Mucosa of rectum (tissue), 2 donors: ENCODE results near the gene NHERF1.

Experiments
- H3K27ac ChIP-seq, 2 donors: one replicate each; pipeline ENCODE4 v1.7.0; 2013; ENCODE audit warnings: inconsistent platforms in 2 of 2, low read depth in 2 of 2, low read length in 2 of 2
- H3K27me3 ChIP-seq, 2 donors: one replicate each; pipeline ENCODE4 v1.7.0; 2013; ENCODE audit warnings: low read length in 2 of 2; ENCODE audit not compliant: control insufficient read depth in 2 of 2, insufficient read depth in 2 of 2
- H3K36me3 ChIP-seq, 2 donors: one replicate each; pipeline ENCODE4 v1.7.0; 2013; ENCODE audit warnings: low read length in 2 of 2; ENCODE audit not compliant: control insufficient read depth in 2 of 2, insufficient read depth in 2 of 2
- H3K4me1 ChIP-seq, 2 donors: one replicate each; pipeline ENCODE4 v1.7.0; 2013; ENCODE audit warnings: low read length in 2 of 2, mild to moderate bottlenecking in 1 of 2; ENCODE audit not compliant: control insufficient read depth in 2 of 2, insufficient read depth in 2 of 2
- H3K4me3 ChIP-seq, 2 donors: one replicate each; pipeline ENCODE4 v1.7.0; 2013; ENCODE audit warnings: low read length in 2 of 2
- H3K9ac ChIP-seq, 2 donors: one replicate each; pipeline ENCODE4 v1.7.0; 2013; ENCODE audit warnings: low read length in 2 of 2, low read depth in 1 of 2, mild to moderate bottlenecking in 1 of 2
- H3K9me3 ChIP-seq, 2 donors: one replicate each; pipeline ENCODE4 v1.7.0; 2013; ENCODE audit warnings: low read length in 2 of 2; ENCODE audit not compliant: control insufficient read depth in 2 of 2
- donor health status: healthy.
- donor health status: Normal muscosa, but diverticular disease.

The NHERF1 gene

GRCh38 chr17:74746922-74747321 is 1.5 kb upstream of the NHERF1 start:
- peaks cover 46 to 47% of the 10 kb centered on the region in 2 donors for H3K4me1 ChIP-seq
- no peak overlapping the region for H3K4me3 ChIP-seq
- H3K27ac ChIP-seq, result peak overlapping the region in 1 of 2 donors; percentile 12
- H3K9me3 ChIP-seq, result no peaks in the 10 kb centered on the region
- H3K36me3 ChIP-seq, result no peaks in the 10 kb centered on the region
- H3K9ac ChIP-seq, result no peak overlapping the region
- H3K27me3 ChIP-seq, result no peaks in the 10 kb centered on the region

- H3K27me3 ChIP-seq, result no peaks in the 10 kb centered on the region
- H3K36me3 ChIP-seq, result peaks cover 0 to 2% of the 10 kb centered on the region in 2 donors
- H3K4me1 ChIP-seq, result peaks cover 46 to 50% of the 10 kb centered on the region in 2 donors
- peak overlapping the region; percentile 63 to 64 for H3K27ac ChIP-seq
- H3K4me3 ChIP-seq, result peak overlapping the region; percentile 59 to 66
- H3K9me3 ChIP-seq, result no peaks in the 10 kb centered on the region
- peak overlapping the region; percentile 60 to 64 for H3K9ac ChIP-seq
Measured at GRCh38 chr17:74748279-74748528, 224 bp upstream of the NHERF1 start.

GRCh38 chr17:74749279-74750038 is 1.0 kb downstream of the NHERF1 start:
- H3K27ac ChIP-seq, result peak overlapping the region; percentile 78 to 86
- no peaks in the 10 kb centered on the region for H3K9me3 ChIP-seq
- peaks cover 41 to 48% of the 10 kb centered on the region in 2 donors for H3K4me1 ChIP-seq
- peak overlapping the region; percentile 83 to 88 for H3K9ac ChIP-seq
- H3K4me3 ChIP-seq, result peak overlapping the region; percentile 77 to 84
- no peaks in the 10 kb centered on the region for H3K27me3 ChIP-seq
- H3K36me3 ChIP-seq, result peaks cover 0 to 2% of the 10 kb centered on the region in 2 donors

GRCh38 chr17:74750039-74750326 is 1.6 kb downstream of the NHERF1 start:
- no peaks in the 10 kb centered on the region for H3K9me3 ChIP-seq
- no peaks in the 10 kb centered on the region for H3K27me3 ChIP-seq
- peaks cover 2 to 3% of the 10 kb centered on the region in 2 donors for H3K36me3 ChIP-seq
- H3K4me3 ChIP-seq, result peak overlapping the region; percentile 77 to 84
- peak overlapping the region; percentile 83 to 88 for H3K9ac ChIP-seq
- peaks cover 39 to 42% of the 10 kb centered on the region in 2 donors for H3K4me1 ChIP-seq
- H3K27ac ChIP-seq, result peak overlapping the region; percentile 78 to 86

- Histone ChIP-seq H3K36me3 (peaks cover 2 to 6% of the 10 kb centered on the region in 2 donors), H3K9me3 (no peaks in the 10 kb centered on the region), H3K9ac (peak overlapping the region; percentile 83 to 88), H3K27ac (peak overlapping the region; percentile 78 to 86), H3K4me3 (peak overlapping the region; percentile 77 to 84), H3K27me3 (no peaks in the 10 kb centered on the region), H3K4me1 (peaks cover 39 to 41% of the 10 kb centered on the region in 2 donors)
Measured at GRCh38 chr17:74750327-74751069, 2.1 kb downstream of the NHERF1 start.

GRCh38 chr17:74752415-74752814 is 4.0 kb downstream of the NHERF1 start:
- H3K9me3 ChIP-seq, result no peaks in the 10 kb centered on the region
- H3K27me3 ChIP-seq, result no peaks in the 10 kb centered on the region
- H3K4me1 ChIP-seq, result peaks cover 41 to 51% of the 10 kb centered on the region in 2 donors
- H3K36me3 ChIP-seq, result peaks cover 2 to 6% of the 10 kb centered on the region in 2 donors
- no peak overlapping the region for H3K27ac ChIP-seq
- H3K9ac ChIP-seq, result no peak overlapping the region
- H3K4me3 ChIP-seq, result peak overlapping the region in 1 of 2 donors; percentile 26

GRCh38 chr17:74752822-74753401 is 4.5 kb downstream of the NHERF1 start:
- peaks cover 42 to 52% of the 10 kb centered on the region in 2 donors for H3K4me1 ChIP-seq
- H3K9ac ChIP-seq, result no peak overlapping the region
- H3K27ac ChIP-seq, result peak overlapping the region in 1 of 2 donors; percentile 65
- peaks cover 2 to 6% of the 10 kb centered on the region in 2 donors for H3K36me3 ChIP-seq
- no peaks in the 10 kb centered on the region for H3K9me3 ChIP-seq
- H3K27me3 ChIP-seq, result no peaks in the 10 kb centered on the region
- no peak overlapping the region for H3K4me3 ChIP-seq

- Histone ChIP-seq H3K27ac (no peak overlapping the region), H3K4me3 (no peak overlapping the region), H3K27me3 (no peaks in the 10 kb centered on the region), H3K9me3 (no peaks in the 10 kb centered on the region), H3K36me3 (peaks cover 2 to 6% of the 10 kb centered on the region in 2 donors), H3K9ac (no peak overlapping the region), H3K4me1 (peaks cover 59 to 68% of the 10 kb centered on the region in 2 donors)
Measured at GRCh38 chr17:74754832-74755231, 6.4 kb downstream of the NHERF1 start.

- no peak overlapping the region for H3K9ac ChIP-seq
- H3K27me3 ChIP-seq, result no peaks in the 10 kb centered on the region
- no peak overlapping the region for H3K27ac ChIP-seq
- peak overlapping the region in 1 of 2 donors; percentile 3 for H3K4me3 ChIP-seq
- H3K36me3 ChIP-seq, result peaks cover 2 to 6% of the 10 kb centered on the region in 2 donors
- no peaks in the 10 kb centered on the region for H3K9me3 ChIP-seq
- peaks cover 60 to 68% of the 10 kb centered on the region in 2 donors for H3K4me1 ChIP-seq
Measured at GRCh38 chr17:74755533-74755932, 7.1 kb downstream of the NHERF1 start.

GRCh38 chr17:74756891-74757290 is 8.5 kb downstream of the NHERF1 start:
- H3K9ac ChIP-seq, result no peak overlapping the region

More at GRCh38 chr17:74756891-74757290, 8.5 kb downstream of the NHERF1 start:
- Histone ChIP-seq H3K4me3 (no peak overlapping the region), H3K36me3 (peaks cover 4 to 6% of the 10 kb centered on the region in 2 donors), H3K27ac (peak overlapping the region in 1 of 2 donors; percentile 49), H3K9me3 (no peaks in the 10 kb centered on the region), H3K4me1 (peaks cover 54 to 64% of the 10 kb centered on the region in 2 donors), H3K27me3 (no peaks in the 10 kb centered on the region)
